Gastrocnemius medialis (tissue), 4 donors: ENCODE results near the gene HLA-A.

Experiments
- CTCF ChIP-seq, 5 experiments: fragments of 450-650 bp in 3 of 5; fragments of 200-600 bp in 2 of 5; sonication (generic) in 2 of 5; IDR thresholded peaks in 4 of 5; conservative IDR thresholded peaks in 1 of 5; 1 replicate in 4 of 5; 2 replicates in 1 of 5; pipeline ENCODE4 v1.5.1; 2016 to 2019; ENCODE audit warnings: antibody characterized with exemption in 5 of 5, mild to moderate bottlenecking in 3 of 5, moderate library complexity in 3 of 5
- POLR2A ChIP-seq, 2 donors: fragments of 450-650 bp; IDR thresholded peaks; one replicate each; pipeline ENCODE4 v1.6.1; 2017; ENCODE audit warnings: antibody characterized with exemption in 2 of 2, mild to moderate bottlenecking in 2 of 2, moderate library complexity in 2 of 2

GRCh38 chr6:29975561-29975907 lies 33.2 kb downstream of the HLA-A start:
- TF ChIP-seq CTCF (IDR thresholded peaks at IDR 0.05 in 4 of 5, conservative IDR thresholded peaks at IDR 0.05 in 1 of 5) (no peak), POLR2A (IDR thresholded peaks at IDR 0.05) (no peak)
